Sigmoid colon (tissue), 4 donors: ENCODE measurements around the gene MYEOV.

ENCODE experiments used
- POLR2AphosphoS5 ChIP-seq, 4 donors: sonication (generic); formaldehyde crosslinking; IDR thresholded peaks; one replicate each; pipeline ENCODE4 v1.6.1; 2017; ENCODE audit warnings: antibody characterized with exemption in 4 of 4
- TF ChIP-seq, protein P1 (sequence below), 4 experiments: fragments of 450-650 bp in 3 of 4; fragments of 200-600 bp in 1 of 4; IDR thresholded peaks; one replicate each; pipeline ENCODE4 v1.5.1; 2016 to 2019; ENCODE audit warnings: antibody characterized with exemption in 4 of 4, mild to moderate bottlenecking in 3 of 4, moderate library complexity in 2 of 4

GRCh38 chr11:69294571-69295078 lies 670 bp downstream of the MYEOV start:
- TF ChIP-seq, protein P1, sequence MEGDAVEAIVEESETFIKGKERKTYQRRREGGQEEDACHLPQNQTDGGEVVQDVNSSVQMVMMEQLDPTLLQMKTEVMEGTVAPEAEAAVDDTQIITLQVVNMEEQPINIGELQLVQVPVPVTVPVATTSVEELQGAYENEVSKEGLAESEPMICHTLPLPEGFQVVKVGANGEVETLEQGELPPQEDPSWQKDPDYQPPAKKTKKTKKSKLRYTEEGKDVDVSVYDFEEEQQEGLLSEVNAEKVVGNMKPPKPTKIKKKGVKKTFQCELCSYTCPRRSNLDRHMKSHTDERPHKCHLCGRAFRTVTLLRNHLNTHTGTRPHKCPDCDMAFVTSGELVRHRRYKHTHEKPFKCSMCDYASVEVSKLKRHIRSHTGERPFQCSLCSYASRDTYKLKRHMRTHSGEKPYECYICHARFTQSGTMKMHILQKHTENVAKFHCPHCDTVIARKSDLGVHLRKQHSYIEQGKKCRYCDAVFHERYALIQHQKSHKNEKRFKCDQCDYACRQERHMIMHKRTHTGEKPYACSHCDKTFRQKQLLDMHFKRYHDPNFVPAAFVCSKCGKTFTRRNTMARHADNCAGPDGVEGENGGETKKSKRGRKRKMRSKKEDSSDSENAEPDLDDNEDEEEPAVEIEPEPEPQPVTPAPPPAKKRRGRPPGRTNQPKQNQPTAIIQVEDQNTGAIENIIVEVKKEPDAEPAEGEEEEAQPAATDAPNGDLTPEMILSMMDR (IDR thresholded peaks at IDR 0.05), result no peak
- no peak for TF ChIP-seq POLR2AphosphoS5 (IDR thresholded peaks at IDR 0.05)
